WTC11 (cell line): ENCODE results near the gene PCDHB16.
"Not testable (repeated sequence)": the region's sequence is repeated elsewhere in the genome, so short reads cannot be mapped to it uniquely, and the experiment has no call there.

ENCODE experiments used
- ESRRA ChIP-seq: sonication (generic); formaldehyde crosslinking; IDR thresholded peaks from 2 replicates; pipeline ENCODE4 v1.8.1; 2022; ENCODE audit warnings: mild to moderate bottlenecking, missing genetic modification reagents, borderline replicate concordance
- TF ChIP-seq, protein P1 (sequence below): fragments of 200-600 bp; IDR thresholded peaks from 2 replicates; pipeline ENCODE4 v1.8.0; 2022; ENCODE audit warnings: antibody characterized with exemption

GRCh38 chr5:141179876-141180275 lies 2.3 kb upstream of the PCDHB16 start:
- TF ChIP-seq, protein P1, sequence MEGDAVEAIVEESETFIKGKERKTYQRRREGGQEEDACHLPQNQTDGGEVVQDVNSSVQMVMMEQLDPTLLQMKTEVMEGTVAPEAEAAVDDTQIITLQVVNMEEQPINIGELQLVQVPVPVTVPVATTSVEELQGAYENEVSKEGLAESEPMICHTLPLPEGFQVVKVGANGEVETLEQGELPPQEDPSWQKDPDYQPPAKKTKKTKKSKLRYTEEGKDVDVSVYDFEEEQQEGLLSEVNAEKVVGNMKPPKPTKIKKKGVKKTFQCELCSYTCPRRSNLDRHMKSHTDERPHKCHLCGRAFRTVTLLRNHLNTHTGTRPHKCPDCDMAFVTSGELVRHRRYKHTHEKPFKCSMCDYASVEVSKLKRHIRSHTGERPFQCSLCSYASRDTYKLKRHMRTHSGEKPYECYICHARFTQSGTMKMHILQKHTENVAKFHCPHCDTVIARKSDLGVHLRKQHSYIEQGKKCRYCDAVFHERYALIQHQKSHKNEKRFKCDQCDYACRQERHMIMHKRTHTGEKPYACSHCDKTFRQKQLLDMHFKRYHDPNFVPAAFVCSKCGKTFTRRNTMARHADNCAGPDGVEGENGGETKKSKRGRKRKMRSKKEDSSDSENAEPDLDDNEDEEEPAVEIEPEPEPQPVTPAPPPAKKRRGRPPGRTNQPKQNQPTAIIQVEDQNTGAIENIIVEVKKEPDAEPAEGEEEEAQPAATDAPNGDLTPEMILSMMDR = not testable (repeated sequence)
- not testable (repeated sequence) for TF ChIP-seq ESRRA (CRISPR knock-in tag)
